GM23338 (cell line): Measurements from ENCODE around the gene USP16. TPM values are rescaled to one million over a fixed set of nuclear protein-coding genes. Genes with fewer than 3 reads are reported as not detected.

Source experiments
- ATAC-seq: fragments of 200-7000 bp; cut with Tn5 transposase; 3 replicates; pipeline ENCODE4 v1.9.1; 2020
- DNase-seq: peaks from one replicate; pipeline ENCODE4 v3.0.0-alpha.2; 2015; ENCODE audit warnings: low spot score
- H2AFZ ChIP-seq: fragments of 200-600 bp; sonication (generic); 2 replicates; pipeline ENCODE4 v1.8.0; 2016; ENCODE audit warnings: antibody characterized with exemption, mild to moderate bottlenecking, moderate library complexity
- H3F3A ChIP-seq: fragments of 200-600 bp; sonication (generic); replicated peaks from 2 replicates; pipeline ENCODE4 v1.8.0; 2017; ENCODE audit warnings: antibody characterized with exemption, mixed run types, low read depth
- H3K27ac ChIP-seq: fragments of 200-600 bp; sonication (generic); 2 replicates; pipeline ENCODE4 v1.6.1; 2016; ENCODE audit warnings: low read depth
- H3K27me3 ChIP-seq: fragments of 200-600 bp; sonication (generic); 2 replicates; pipeline ENCODE4 v1.8.0; 2016; ENCODE audit warnings: mild to moderate bottlenecking, mixed run types, moderate library complexity; ENCODE audit not compliant: insufficient read depth
- H3K36me3 ChIP-seq: fragments of 200-600 bp; sonication (generic); 2 replicates; pipeline ENCODE4 v1.8.0; 2016; ENCODE audit warnings: mild to moderate bottlenecking; ENCODE audit not compliant: insufficient read depth
- H3K4me1 ChIP-seq: fragments of 200-600 bp; sonication (generic); 2 replicates; pipeline ENCODE4 v1.8.0; 2016; ENCODE audit warnings: mild to moderate bottlenecking, moderate library complexity; ENCODE audit not compliant: insufficient read depth
- H3K4me2 ChIP-seq: fragments of 200-600 bp; sonication (generic); 2 replicates; pipeline ENCODE4 v1.7.1; 2017; ENCODE audit warnings: mixed run types
- H3K4me3 ChIP-seq: fragments of 200-600 bp; sonication (generic); 2 replicates; pipeline ENCODE4 v1.6.1; 2016; ENCODE audit warnings: mixed run types
- H3K79me2 ChIP-seq: fragments of 200-600 bp; sonication (generic); replicated peaks from 2 replicates; pipeline ENCODE4 v1.8.0; 2017; ENCODE audit warnings: mild to moderate bottlenecking; ENCODE audit not compliant: insufficient read depth
- H3K9me2 ChIP-seq: fragments of 200-600 bp; sonication (generic); 2 replicates; pipeline ENCODE4 v1.8.0; 2017; ENCODE audit not compliant: insufficient read depth
- H4K20me1 ChIP-seq: fragments of 200-600 bp; sonication (generic); replicated peaks from 2 replicates; pipeline ENCODE4 v1.8.0; 2017; ENCODE audit warnings: mild to moderate bottlenecking; ENCODE audit not compliant: insufficient read depth
- H3K27ac Mint-ChIP-seq: 2 replicates; pipeline ENCODE4 v1.8.0; 2020; ENCODE audit warnings: inconsistent platforms, mild to moderate bottlenecking, moderate library complexity, mixed read lengths
- H3K27me3 Mint-ChIP-seq: 3 replicates; pipeline ENCODE4 v1.8.0; 2022; ENCODE audit warnings: low read depth, mild to moderate bottlenecking, moderate library complexity, mixed read lengths, inconsistent platforms; ENCODE audit not compliant: insufficient read depth, poor library complexity
- H3K36me3 Mint-ChIP-seq: 3 replicates; pipeline ENCODE4 v1.8.0; 2021; ENCODE audit warnings: low read depth, mild to moderate bottlenecking, inconsistent platforms, moderate library complexity, mixed read lengths
- H3K4me1 Mint-ChIP-seq: 3 replicates; pipeline ENCODE4 v1.8.0; 2020; ENCODE audit warnings: mild to moderate bottlenecking, inconsistent platforms, mixed read lengths
- H3K4me3 Mint-ChIP-seq: 3 replicates; pipeline ENCODE4 v1.8.0; 2021; ENCODE audit warnings: moderate library complexity, mild to moderate bottlenecking, inconsistent platforms, mixed read lengths
- H3K9me3 Mint-ChIP-seq: 3 replicates; pipeline ENCODE4 v1.8.0; 2020; ENCODE audit warnings: moderate library complexity, mild to moderate bottlenecking, inconsistent platforms, mixed read lengths
- EZH2 ChIP-seq: fragments of 200-600 bp; sonication (generic); IDR thresholded peaks from one replicate; pipeline ENCODE4 v1.8.0; 2017; ENCODE audit warnings: antibody characterized with exemption, mild to moderate bottlenecking, low read depth; ENCODE audit not compliant: unreplicated experiment
- EZH2phosphoT487 ChIP-seq: fragments of 200-600 bp; sonication (generic); IDR thresholded peaks from one replicate; pipeline ENCODE4 v1.8.1; 2018; ENCODE audit warnings: antibody characterized with exemption; ENCODE audit not compliant: unreplicated experiment
- JUNB ChIP-seq: IDR thresholded peaks from one replicate; pipeline ENCODE4 v1.6.1; 2016; ENCODE audit warnings: antibody characterized with exemption; ENCODE audit not compliant: unreplicated experiment
- NANOG ChIP-seq: IDR thresholded peaks from 2 replicates; pipeline ENCODE4 v1.6.1; 2016; ENCODE audit warnings: antibody characterized with exemption, borderline replicate concordance
- POLR2AphosphoS5 ChIP-seq: IDR thresholded peaks from 2 replicates; pipeline ENCODE4 v1.6.1; 2016; ENCODE audit warnings: antibody characterized with exemption, low read depth
- REST ChIP-seq: IDR thresholded peaks from one replicate; pipeline ENCODE4 v1.6.1; 2018; ENCODE audit warnings: antibody characterized with exemption; ENCODE audit not compliant: unreplicated experiment
- STAT1 ChIP-seq: IDR thresholded peaks from one replicate; pipeline ENCODE4 v1.6.1; 2016; ENCODE audit warnings: antibody characterized with exemption; ENCODE audit not compliant: unreplicated experiment
- ZNF114 ChIP-seq: fragments of 250-450 bp; sonication (Bioruptor Pico); IDR thresholded peaks from 2 replicates; pipeline ENCODE4 v1.5.0; 2020; ENCODE audit warnings: mild to moderate bottlenecking, moderate library complexity
- ZNF331 ChIP-seq: fragments of 250-450 bp; sonication (Bioruptor Pico); IDR thresholded peaks from 2 replicates; pipeline ENCODE4 v1.5.0; 2020; ENCODE audit warnings: low read depth, mild to moderate bottlenecking, moderate library complexity
- polyA plus RNA-seq: library from polyadenylated mRNA; unstranded; fragments of >200 nt; fragmentation: Nextera tagmentation; extraction: Ambion mirVana; gene quantifications from 2 replicates; pipeline ENCODE4 v1.2.1, GENCODE V29; 2016
- total RNA-seq: library from RNA; depleted of rRNA; stranded (reverse); fragments of >200 nt; shearing (Covaris generic); gene quantifications from 2 replicates; pipeline ENCODE4 v1.2.3, GENCODE V29; 2014
- TF ChIP-seq, protein P1 (sequence below), 2 experiments: fragments of 200-600 bp in 1 of 2; sonication (generic) in 1 of 2; conservative IDR thresholded peaks; 2 replicates each; pipeline versions ENCODE4 v1.5.1 to v1.6.1; 2016 to 2017; ENCODE audit warnings: antibody characterized with exemption in 2 of 2, low read depth in 2 of 2, mild to moderate bottlenecking in 2 of 2, moderate library complexity in 1 of 2
- TF ChIP-seq, protein P2 (sequence below): IDR thresholded peaks from 2 replicates; pipeline ENCODE4 v1.6.1; 2016; ENCODE audit warnings: antibody characterized with exemption

The USP16 gene
- total and polyA plus RNA-seq, 2 experiments from 2014 or later: 19.7 to 70.4 TPM

DNA sequence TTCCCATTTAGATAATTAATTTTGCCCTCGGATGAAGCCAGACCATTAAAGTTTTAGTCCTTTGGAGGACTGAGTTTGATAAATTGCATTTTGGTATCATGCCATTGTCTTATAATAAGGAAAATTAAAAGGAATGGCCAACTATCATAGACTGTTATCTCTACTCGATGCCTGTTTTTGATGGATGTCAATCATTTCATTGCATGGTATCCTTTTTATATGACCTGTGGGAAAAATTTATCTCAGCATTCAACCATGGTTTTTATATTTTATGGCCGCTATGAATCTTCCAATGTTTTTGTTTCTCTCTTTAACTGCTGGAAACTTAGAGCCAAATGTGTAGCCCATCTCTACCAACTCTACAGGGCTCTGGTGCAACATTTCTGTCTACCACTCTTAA is 58.8 kb downstream of the USP16 start (continued):
- TF ChIP-seq, protein P1, sequence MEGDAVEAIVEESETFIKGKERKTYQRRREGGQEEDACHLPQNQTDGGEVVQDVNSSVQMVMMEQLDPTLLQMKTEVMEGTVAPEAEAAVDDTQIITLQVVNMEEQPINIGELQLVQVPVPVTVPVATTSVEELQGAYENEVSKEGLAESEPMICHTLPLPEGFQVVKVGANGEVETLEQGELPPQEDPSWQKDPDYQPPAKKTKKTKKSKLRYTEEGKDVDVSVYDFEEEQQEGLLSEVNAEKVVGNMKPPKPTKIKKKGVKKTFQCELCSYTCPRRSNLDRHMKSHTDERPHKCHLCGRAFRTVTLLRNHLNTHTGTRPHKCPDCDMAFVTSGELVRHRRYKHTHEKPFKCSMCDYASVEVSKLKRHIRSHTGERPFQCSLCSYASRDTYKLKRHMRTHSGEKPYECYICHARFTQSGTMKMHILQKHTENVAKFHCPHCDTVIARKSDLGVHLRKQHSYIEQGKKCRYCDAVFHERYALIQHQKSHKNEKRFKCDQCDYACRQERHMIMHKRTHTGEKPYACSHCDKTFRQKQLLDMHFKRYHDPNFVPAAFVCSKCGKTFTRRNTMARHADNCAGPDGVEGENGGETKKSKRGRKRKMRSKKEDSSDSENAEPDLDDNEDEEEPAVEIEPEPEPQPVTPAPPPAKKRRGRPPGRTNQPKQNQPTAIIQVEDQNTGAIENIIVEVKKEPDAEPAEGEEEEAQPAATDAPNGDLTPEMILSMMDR (conservative IDR thresholded peaks at IDR 0.05; ENCODE audit: low read depth in 2 of 2): no peak
- no peak for TF ChIP-seq NANOG
- TF ChIP-seq EZH2phosphoT487: no peak

DNA sequence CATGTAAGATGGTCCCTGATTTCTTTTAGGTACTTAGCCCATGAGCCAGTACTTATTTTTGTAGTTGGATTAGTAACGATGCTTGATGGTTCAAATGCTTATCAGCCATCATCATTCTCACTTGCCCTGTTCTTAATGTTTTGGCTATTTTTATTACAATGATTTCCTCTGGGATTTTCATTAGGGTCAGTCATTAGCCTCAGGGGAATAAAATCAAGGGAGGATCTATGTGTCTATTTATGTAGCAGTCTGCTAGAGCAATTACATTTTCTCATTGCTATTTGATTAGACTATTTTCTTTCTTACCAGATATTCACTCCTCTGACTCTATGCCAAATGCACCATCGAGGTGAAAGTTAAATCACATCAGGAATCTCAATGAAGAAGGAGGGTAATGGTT is 59.9 kb downstream of the USP16 start:
- Mint-ChIP-seq H3K27ac (no peak overlapping the region), H3K4me3 (no peak overlapping the region), H3K9me3 (no peaks in the 10 kb centered on the region), H3K27me3 (peaks cover 4% of the 10 kb centered on the region), H3K36me3 (no peaks in the 10 kb centered on the region), H3K4me1 (peaks cover 7% of the 10 kb centered on the region; the same call in 2 of the 3 replicates)
- TF ChIP-seq POLR2AphosphoS5 (no peak), ZNF331 (CRISPR knock-in tag) (no peak), ZNF114 (CRISPR knock-in tag) (no peak), EZH2phosphoT487 (no peak), EZH2 (no peak), REST (no peak), JUNB (no peak), STAT1 (no peak)
- TF ChIP-seq, protein P2, sequence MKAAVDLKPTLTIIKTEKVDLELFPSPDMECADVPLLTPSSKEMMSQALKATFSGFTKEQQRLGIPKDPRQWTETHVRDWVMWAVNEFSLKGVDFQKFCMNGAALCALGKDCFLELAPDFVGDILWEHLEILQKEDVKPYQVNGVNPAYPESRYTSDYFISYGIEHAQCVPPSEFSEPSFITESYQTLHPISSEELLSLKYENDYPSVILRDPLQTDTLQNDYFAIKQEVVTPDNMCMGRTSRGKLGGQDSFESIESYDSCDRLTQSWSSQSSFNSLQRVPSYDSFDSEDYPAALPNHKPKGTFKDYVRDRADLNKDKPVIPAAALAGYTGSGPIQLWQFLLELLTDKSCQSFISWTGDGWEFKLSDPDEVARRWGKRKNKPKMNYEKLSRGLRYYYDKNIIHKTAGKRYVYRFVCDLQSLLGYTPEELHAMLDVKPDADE: no peak
- TF ChIP-seq, protein P1 (conservative IDR thresholded peaks at IDR 0.05; ENCODE audit: low read depth in 2 of 2): no peak
- no peaks in the 10 kb centered on the region for H4K20me1 ChIP-seq
- H3K27me3 ChIP-seq: no peaks in the 10 kb centered on the region
- no peak overlapping the region for H2AFZ ChIP-seq
- H3K4me1 ChIP-seq: no peaks in the 10 kb centered on the region
- H3K79me2 ChIP-seq: no peaks in the 10 kb centered on the region
- H3K9me2 ChIP-seq: 0 out of 2 replicates have a peak, but pooled peaks cover 5% of the 10 kb centered on the region
- no peak overlapping the region for H3K27ac ChIP-seq
- DNase-seq: no peak
- no peaks in the 10 kb centered on the region for H3K36me3 ChIP-seq
- no peak overlapping the region for H3K4me3 ChIP-seq
- no peaks in the 10 kb centered on the region for H3F3A ChIP-seq
- no peak overlapping the region for H3K4me2 ChIP-seq
- ATAC-seq: no peak
